GM12878 (cell line): ENCODE measurements around the gene AATF. TPM values are rescaled to one million over a fixed set of nuclear protein-coding genes. Genes with fewer than 3 reads are reported as not detected.

Source experiments
- ATAC-seq: fragments of 200-7000 bp; cut with Tn5 transposase; 3 replicates; pipeline ENCODE4 v1.9.1; 2020; ENCODE audit warnings: mild to moderate bottlenecking, moderate library complexity
- BruUV-seq: library from RNA; stranded (reverse); fragments of 400-500 nt; replicated peaks from 2 replicates; lab custom pipeline; 2021; lab: Mats Ljungman, UMichigan
- CTCF ChIA-PET: fragments of 300-600 bp; sonication (Branson Sonifier 250); formaldehyde crosslinking; extraction: SDS; loops from one replicate; lab custom pipeline; 2021; ENCODE audit warnings: inconsistent platforms; lab: Yijun Ruan, JAX
- POLR2A ChIA-PET: fragments of 350-600 bp; formaldehyde crosslinking; extraction: SDS; loops from one replicate; lab custom pipeline; 2021; ENCODE audit warnings: inconsistent platforms; lab: Charles Lee
- RAD21 ChIA-PET: fragments of 300-600 bp; sonication (Branson Sonifier 250); formaldehyde crosslinking; loops from one replicate; lab custom pipeline; 2023; ENCODE audit warnings: antibody characterized with exemption; ENCODE audit not compliant: unreplicated experiment; lab: Charles Lee
- SMC1A ChIA-PET: fragments of 300-600 bp; sonication (Branson Sonifier 250); formaldehyde crosslinking; loops from one replicate; lab custom pipeline; 2023; ENCODE audit not compliant: unreplicated experiment, uncharacterized antibody; lab: Charles Lee
- DNase-seq: peaks from one replicate; pipeline ENCODE4 v3.0.0-alpha.2; 2011; ENCODE audit warnings: low read depth, low spot score
- FAIRE-seq: peaks from 3 replicates; lab custom pipeline; 2011; peaks lifted over from hg19 to GRCh38; lab: Jason Lieb, UNC
- H2AFZ ChIP-seq: 2 replicates; pipeline ENCODE4 v1.6.0; 2011; ENCODE audit warnings: low read depth, low read length, control low read depth; ENCODE audit not compliant: control insufficient read depth
- H3K27ac ChIP-seq: 2 replicates; pipeline ENCODE4 v1.5.1; 2011; ENCODE audit warnings: control low read depth; ENCODE audit not compliant: control insufficient read depth, insufficient read depth
- H3K27me3 ChIP-seq, 2 experiments: replicated peaks in 1 of 2; 2 replicates each; pipeline versions ENCODE4 v1.6.0 to v1.6.1; 2011; ENCODE audit warnings: low read length in 1 of 2; ENCODE audit not compliant: control insufficient read depth in 2 of 2, insufficient read depth in 2 of 2
- H3K36me3 ChIP-seq, 2 experiments: 2 replicates each; pipeline ENCODE4 v1.5.1; 2011; ENCODE audit warnings: low read length in 1 of 2; ENCODE audit not compliant: control insufficient read depth in 2 of 2, insufficient read depth in 2 of 2
- H3K4me1 ChIP-seq: 2 replicates; pipeline ENCODE4 v1.6.1; 2011; ENCODE audit warnings: mild to moderate bottlenecking, low read length, moderate library complexity, mixed read lengths; ENCODE audit not compliant: control insufficient read depth, insufficient read depth
- H3K4me2 ChIP-seq: 2 replicates; pipeline ENCODE4 v1.6.0; 2011; ENCODE audit warnings: control low read depth; ENCODE audit not compliant: control insufficient read depth, insufficient read depth
- H3K4me3 ChIP-seq: fragments of 200-600 bp; sonication (generic); 2 replicates; pipeline ENCODE4 v1.5.1; 2016
- H3K79me2 ChIP-seq: 2 replicates; pipeline ENCODE4 v1.6.0; 2011; ENCODE audit warnings: low read length; ENCODE audit not compliant: control insufficient read depth, insufficient read depth
- H3K9ac ChIP-seq: 2 replicates; pipeline ENCODE4 v1.8.0; 2011; ENCODE audit warnings: low read length, control low read depth, mixed read lengths; ENCODE audit not compliant: control insufficient read depth, insufficient read depth
- H3K9me3 ChIP-seq: replicated peaks from 3 replicates; pipeline ENCODE4 v1.5.1; 2011; ENCODE audit warnings: mild to moderate bottlenecking, low read length; ENCODE audit not compliant: control insufficient read depth, insufficient read depth
- H4K20me1 ChIP-seq: 2 replicates; pipeline ENCODE4 v1.6.0; 2011; ENCODE audit not compliant: control insufficient read depth, insufficient read depth
- CREB1 ChIP-seq: IDR thresholded peaks from 2 replicates; pipeline ENCODE4 v1.6.1; 2012; ENCODE audit warnings: low read depth, mild to moderate bottlenecking, inconsistent platforms
- ETV6 ChIP-seq, 2 experiments: fragments of 450-650 bp in 1 of 2; IDR thresholded peaks in 1 of 2; conservative IDR thresholded peaks in 1 of 2; 2 replicates each; pipeline ENCODE4 v1.6.1; 2014; ENCODE audit warnings: antibody characterized with exemption in 1 of 2, borderline replicate concordance in 1 of 2, low read depth in 1 of 2, mild to moderate bottlenecking in 1 of 2, moderate library complexity in 1 of 2
- HDAC6 ChIP-seq: fragments of 200-600 bp; sonication (generic); IDR thresholded peaks from one replicate; pipeline ENCODE4 v1.8.0; 2017; ENCODE audit warnings: antibody characterized with exemption; ENCODE audit not compliant: unreplicated experiment
- HDGF ChIP-seq: fragments of 450-650 bp; IDR thresholded peaks from 2 replicates; pipeline ENCODE4 v1.6.1; 2016; ENCODE audit warnings: antibody characterized with exemption
- IRF3 ChIP-seq: fragments of 450-650 bp; IDR thresholded peaks from 2 replicates; pipeline ENCODE4 v1.6.1; 2014; ENCODE audit warnings: mild to moderate bottlenecking
- MXI1 ChIP-seq: fragments of 150-350 bp; IDR thresholded peaks from 2 replicates; pipeline ENCODE4 v1.6.1; 2011; ENCODE audit warnings: low read depth, mild to moderate bottlenecking, inconsistent platforms, low read length, improper control_type of control experiment
- NKRF ChIP-seq: fragments of 450-650 bp; conservative IDR thresholded peaks from 2 replicates; pipeline ENCODE4 v1.6.1; 2017; ENCODE audit warnings: mild to moderate bottlenecking, moderate library complexity
- NR2C1 ChIP-seq: fragments of 450-650 bp; IDR thresholded peaks from 2 replicates; pipeline ENCODE4 v1.6.1; 2017; ENCODE audit warnings: antibody characterized with exemption, mild to moderate bottlenecking, moderate library complexity
- PAX5 ChIP-seq: IDR thresholded peaks from 2 replicates; pipeline ENCODE4 v1.6.1; 2011; ENCODE audit warnings: low read depth, low read length, borderline replicate concordance
- PAX8 ChIP-seq: fragments of 450-650 bp; IDR thresholded peaks from 2 replicates; pipeline ENCODE4 v1.6.1; 2017; ENCODE audit warnings: mild to moderate bottlenecking, moderate library complexity
- POLR2A ChIP-seq: IDR thresholded peaks from 2 replicates; pipeline ENCODE4 v1.6.1; 2011; ENCODE audit warnings: low read depth, mild to moderate bottlenecking, low read length
- RELB ChIP-seq: fragments of 450-650 bp; IDR thresholded peaks from 2 replicates; pipeline ENCODE4 v1.6.1; 2017; ENCODE audit warnings: low read depth, mild to moderate bottlenecking, moderate library complexity
- ZNF207 ChIP-seq: fragments of 450-650 bp; IDR thresholded peaks from 2 replicates; pipeline ENCODE4 v1.6.1; 2014; ENCODE audit warnings: antibody characterized with exemption, mild to moderate bottlenecking, borderline replicate concordance
- WGBS: methylation state at CpG from one replicate; pipeline ENCODE4 v1.1.6; 2016; ENCODE audit warnings: low lambda C conversion rate; ENCODE audit not compliant: insufficient replicate concordance, insufficient coverage; ENCODE audit errors: missing lambda C conversion rate; 5-methylcytosine and 5-hydroxymethylcytosine counted together
- in situ Hi-C: fragments of 300-500 bp; cut with MboI; formaldehyde crosslinking; loops from 9 replicates; pipeline ENCODE4 v1.14.3; 2018; ENCODE audit warnings: mixed read lengths
- intact Hi-C: fragments of 100-400 bp; cut with micrococcal nuclease; formaldehyde crosslinking; loops from one replicate; pipeline ENCODE4 v1.14.2; 2022; ENCODE audit not compliant: unreplicated experiment
- polyA plus RNA-seq, 11 experiments: library from polyadenylated mRNA; depleted of rRNA in 4 of 11; unstranded in 6 of 11; stranded (reverse) in 5 of 11; fragments of >200 nt; fragmentation: Nextera tagmentation in 4 of 11; fragmentation: Illumina TruSeq in 1 of 11; extraction: Ambion mirVana in 4 of 11; extraction: Trizol in 1 of 11; gene quantifications; 1 replicate in 1 of 11; 2 replicates in 10 of 11; pipeline versions ENCODE4 v1.2.1 to v1.2.3, GENCODE V29; 2011 to 2016; ENCODE audit warnings: inconsistent platforms in 2 of 11, missing spikeins in 2 of 11, low read depth in 1 of 11
- total RNA-seq, 4 experiments: library from RNA; depleted of rRNA in 3 of 4; stranded (reverse); fragments of >200 nt in 3 of 4; fragmentation: Illumina TruSeq in 1 of 4; extraction: Trizol in 1 of 4; gene quantifications; 2 replicates each; pipeline versions ENCODE4 v1.2.1 to v1.2.3, GENCODE V29; 2013 to 2021

AATF gene
- total and polyA plus RNA-seq, 10 of the 15 experiments (the other 5 are each of a cell fraction or from before 2014, with no cell fraction given): 36.8 to 110 (median 77.9) TPM

GRCh38 chr17:36942631-36943125, 6.1 kb upstream of the AATF start (continued):
- TF ChIP-seq ETV6 (conservative IDR thresholded peaks at IDR 0.05 in 1 of 2, IDR thresholded peaks at IDR 0.05 in 1 of 2; ENCODE audit: borderline replicate concordance in 1 of 2, low read depth in 1 of 2): no peak
- no peak for TF ChIP-seq ZNF207
- TF ChIP-seq NKRF: no peak
- TF ChIP-seq RELB: no peak
- no peak for TF ChIP-seq POLR2A

- H2AFZ ChIP-seq: no peak overlapping the region
- 46% methylated on average over 44 of the region's 44 CpGs for WGBS
- no peak overlapping the region for H3K27ac ChIP-seq
- no peaks in the 10 kb centered on the region for H4K20me1 ChIP-seq
- intact Hi-C loops (loop anchor here (10.0 kb wide), 1 partner anchor 411 kb away; no protein-coding TSS in a partner anchor), in situ Hi-C loops (no loop called here)
- H3K9me3 ChIP-seq: no peaks in the 10 kb centered on the region; the same call in 2 of the 3 replicates
- ChIA-PET CTCF (interaction anchor here (0.6 to 1.2 kb wide), 2 partner anchors 104 to 479 kb away, joined by 3 to 4 read pairs; no protein-coding TSS in a partner anchor), POLR2A (interaction anchor here (0.5 kb wide), 1 partner anchor 97 kb away, joined by 3 read pairs; no protein-coding TSS in a partner anchor), SMC1A (interaction anchor here (0.6 to 0.7 kb wide), 2 partner anchors 170 to 221 kb away, joined by 3 to 4 read pairs; no protein-coding TSS in a partner anchor), RAD21 (no interaction called here)
- no peak overlapping the region for H3K4me3 ChIP-seq
- no peaks in the 10 kb centered on the region for H3K79me2 ChIP-seq
- no peak for ATAC-seq
- H3K9ac ChIP-seq: no peak overlapping the region
- no peak overlapping the region for H3K4me2 ChIP-seq
- no peak for FAIRE-seq
- H3K4me1 ChIP-seq: peaks cover 7% of the 10 kb centered on the region
- no peaks in the 10 kb centered on the region for H3K36me3 ChIP-seq
- DNase-seq: no peak
- BruUV-seq: no TSS peak
- peaks cover 30 to 50% of the 10 kb centered on the region in 2 experiments for H3K27me3 ChIP-seq
- TF ChIP-seq HDGF (no peak), NR2C1 (no peak), IRF3 (no peak), HDAC6 (no peak), PAX5 (no peak), MXI1 (no peak), CREB1 (no peak), PAX8 (no peak)
Observed at GRCh38 chr17:36943250-36944191, 5.2 kb upstream of the AATF start.
